HTERT RPE-1 (cell line): ENCODE measurements around the gene SUGP1.
"Not testable (repeated sequence)": the region's sequence is repeated elsewhere in the genome, so short reads cannot be mapped to it uniquely, and the experiment has no call there.

ENCODE experiments used
- in situ Hi-C: fragments of 300-500 bp; cut with MboI; formaldehyde crosslinking; loops from 4 replicates; pipeline ENCODE4 v1.14.3; 2020; ENCODE audit warnings: low sequenced_read_pairs

Gene SUGP1

GRCh38 chr19:19268453-19269385 lies 51.6 kb downstream of the SUGP1 start:
- in situ Hi-C loops, result no loop called here

DNA sequence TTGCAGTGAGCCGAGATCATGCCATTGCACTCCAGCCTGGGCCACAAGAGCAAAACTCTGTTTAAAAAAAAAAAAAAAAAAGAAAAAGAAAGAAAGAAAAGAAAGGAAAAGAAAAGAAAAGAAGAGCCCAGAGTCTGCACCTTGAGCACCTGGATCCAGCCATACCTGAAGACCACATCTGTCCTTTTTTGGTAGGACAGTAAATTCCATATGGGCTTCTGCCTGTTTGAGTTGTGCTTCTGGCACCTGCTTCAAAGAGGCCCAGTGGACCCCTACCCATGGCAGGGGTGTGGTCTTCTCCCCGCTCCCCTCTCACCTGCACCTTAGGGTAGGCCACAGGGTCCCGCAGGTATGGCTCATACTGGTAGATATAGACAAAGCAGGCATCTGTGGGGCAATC lies 53.0 kb downstream of the SUGP1 start:
- in situ Hi-C loops, result no loop called here

GRCh38 chr19:19263886-19264487 lies 56.3 kb downstream of the SUGP1 start:
- in situ Hi-C loops, result no loop called here

DNA sequence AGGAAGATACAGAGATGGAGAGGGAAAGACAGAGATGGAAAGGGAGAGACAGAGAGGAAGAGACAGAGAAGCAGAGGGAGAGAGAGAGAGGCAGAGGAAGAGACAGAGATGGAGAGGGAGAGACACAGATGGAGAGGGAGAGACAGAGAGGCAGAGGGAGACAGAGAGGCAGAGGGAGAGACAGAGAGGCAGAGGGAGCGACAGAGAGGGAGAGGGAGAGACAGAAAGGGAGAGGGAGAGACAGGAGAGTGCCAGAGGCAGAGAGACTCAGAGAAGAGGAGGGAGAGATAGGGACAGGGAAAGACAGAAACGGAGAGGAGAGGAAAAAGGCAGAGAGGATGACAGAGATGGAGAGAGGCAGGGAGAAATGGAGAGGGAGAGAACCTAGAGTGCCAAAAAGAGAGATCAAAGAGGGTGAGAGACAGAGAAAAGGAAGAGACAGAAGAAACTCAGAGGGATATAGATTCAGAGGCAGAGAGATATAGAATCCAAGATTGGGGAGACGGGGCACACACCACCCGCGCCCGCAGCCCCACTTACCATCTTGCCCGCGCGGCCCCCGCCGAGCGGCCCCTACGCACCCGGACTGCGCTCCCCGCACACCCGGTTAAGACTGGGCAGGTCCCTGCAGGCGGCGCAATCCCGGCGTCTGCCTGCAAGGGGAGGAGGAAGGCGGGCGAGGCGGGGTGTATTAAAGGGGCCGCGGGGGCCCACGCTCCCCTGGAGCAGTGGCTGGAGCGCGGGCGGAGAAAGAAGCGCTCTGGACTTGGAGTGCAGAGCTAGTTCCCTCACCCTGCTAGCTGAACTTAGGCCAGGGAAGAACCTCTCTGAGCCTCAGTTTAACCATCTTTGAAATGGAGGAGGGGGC lies 57.9 kb downstream of the SUGP1 start:
- in situ Hi-C loops, result no loop called here

DNA sequence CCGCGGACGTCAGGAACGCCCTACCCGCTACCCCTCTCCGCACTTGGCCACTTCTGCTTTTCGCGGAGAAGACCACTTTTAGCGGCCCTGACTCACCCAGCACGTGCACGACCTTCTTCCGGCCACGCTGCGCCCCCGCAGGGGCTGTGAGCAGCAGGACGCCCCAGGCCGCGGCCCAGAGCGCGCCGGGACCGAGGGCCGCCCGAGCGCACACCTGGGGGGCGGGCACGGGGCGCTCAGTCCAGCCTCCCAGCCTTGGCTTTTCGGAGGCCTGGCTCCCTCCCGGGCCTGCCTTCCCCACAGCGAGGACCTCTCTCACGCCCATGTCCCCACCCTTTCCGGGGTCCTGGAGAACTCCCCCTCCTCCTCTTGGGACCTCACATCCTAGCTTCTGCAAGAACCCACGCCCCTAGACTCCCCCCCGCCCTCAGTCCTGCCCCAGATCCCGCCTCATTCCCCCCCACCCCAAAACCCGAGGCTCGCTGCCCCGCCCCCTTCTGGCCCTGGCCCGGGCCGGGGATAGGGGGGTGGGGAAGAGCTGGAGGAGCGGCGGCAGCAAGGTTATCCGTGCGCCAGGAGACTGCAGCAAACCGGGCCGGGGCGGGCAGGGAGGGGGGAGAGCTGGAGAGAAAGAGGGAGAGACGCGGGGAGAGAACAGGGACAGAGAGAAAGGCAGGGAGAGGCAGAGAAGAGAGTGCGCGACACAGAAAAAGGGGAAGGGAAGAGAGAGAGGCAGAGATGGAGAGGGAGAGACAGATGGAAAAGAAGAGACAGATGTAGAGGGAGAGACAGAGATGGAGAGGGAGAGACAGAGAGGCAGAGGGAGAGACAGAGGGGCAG lies 58.7 kb downstream of the SUGP1 start:
- in situ Hi-C loops, result no loop called here

DNA sequence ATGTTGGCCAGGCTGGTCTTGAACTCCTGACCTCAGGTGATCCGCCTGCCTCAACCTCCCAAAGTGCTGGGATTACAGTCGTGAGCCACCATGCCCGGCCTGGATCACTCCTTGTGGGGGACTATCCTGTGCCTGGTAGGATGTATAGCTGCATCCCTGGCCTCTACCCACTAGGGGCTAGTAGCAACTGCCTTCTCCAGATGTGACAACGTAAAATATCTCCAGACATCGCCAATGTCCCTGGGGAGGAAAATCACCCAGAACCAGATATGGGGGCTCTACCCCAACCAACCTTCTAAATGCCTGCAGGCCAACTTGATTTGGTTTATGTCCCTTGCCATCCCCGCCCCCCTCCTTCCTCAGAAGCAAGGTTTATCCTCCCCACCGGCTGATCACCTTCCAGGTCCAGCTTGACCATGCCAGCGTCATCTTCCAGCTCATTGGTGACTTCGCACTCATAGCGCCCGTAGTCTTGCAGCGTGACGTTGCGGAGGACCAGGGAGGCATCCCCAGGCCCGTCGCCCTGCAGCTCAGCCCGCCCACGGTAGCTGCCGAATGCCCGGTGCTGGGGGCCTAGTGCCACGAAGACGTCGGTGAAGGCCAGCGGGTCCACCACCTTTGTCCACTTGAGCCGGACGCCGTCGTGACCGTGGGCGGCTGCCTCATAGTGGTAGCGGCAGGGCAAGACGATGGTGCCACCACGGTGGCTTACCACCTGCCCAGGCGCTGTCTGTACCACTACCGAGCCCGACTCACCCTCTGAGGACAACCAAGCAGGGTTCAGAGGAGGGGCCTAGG lies 59.7 kb downstream of the SUGP1 start:
- in situ Hi-C loops, result no loop called here

GRCh38 chr19:19259741-19260140 lies 60.6 kb downstream of the SUGP1 start:
- in situ Hi-C loops, result no loop called here

DNA sequence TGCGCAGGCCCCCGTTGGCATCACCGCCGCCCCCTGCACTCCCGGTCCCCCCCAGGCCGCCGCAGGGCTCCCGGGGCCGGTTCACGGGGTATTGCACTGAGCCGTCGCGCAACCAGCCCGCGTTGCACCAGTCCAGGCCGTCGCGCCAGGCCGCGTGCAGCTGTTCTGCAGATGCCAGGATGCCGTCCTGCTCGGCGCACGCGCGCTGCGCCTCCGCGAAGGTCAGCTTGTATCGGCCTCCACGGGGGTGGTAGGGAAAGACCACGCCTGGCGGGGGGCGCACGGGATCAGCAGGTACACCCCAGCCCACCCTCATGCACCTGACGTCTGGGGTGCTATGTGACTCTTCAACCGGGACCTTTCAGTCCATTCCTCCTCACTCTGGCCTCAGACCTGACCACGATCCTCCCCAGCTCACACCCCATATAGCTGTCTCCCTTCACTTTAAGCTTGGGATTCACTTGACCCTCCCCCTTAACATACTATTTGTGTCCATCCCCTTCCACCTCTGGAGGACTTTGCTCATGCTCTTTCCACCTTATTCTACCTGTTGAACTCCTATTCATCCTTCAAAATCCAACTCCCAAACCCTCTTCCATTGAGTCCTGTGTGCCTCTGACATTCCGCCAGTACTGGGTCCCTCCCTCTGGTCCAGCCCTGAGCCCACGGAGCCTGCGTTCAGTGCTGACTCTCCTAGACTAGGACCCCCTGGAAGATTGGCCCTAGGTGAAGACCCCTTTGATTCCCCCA lies 61.5 kb downstream of the SUGP1 start:
- in situ Hi-C loops, result no loop called here

DNA sequence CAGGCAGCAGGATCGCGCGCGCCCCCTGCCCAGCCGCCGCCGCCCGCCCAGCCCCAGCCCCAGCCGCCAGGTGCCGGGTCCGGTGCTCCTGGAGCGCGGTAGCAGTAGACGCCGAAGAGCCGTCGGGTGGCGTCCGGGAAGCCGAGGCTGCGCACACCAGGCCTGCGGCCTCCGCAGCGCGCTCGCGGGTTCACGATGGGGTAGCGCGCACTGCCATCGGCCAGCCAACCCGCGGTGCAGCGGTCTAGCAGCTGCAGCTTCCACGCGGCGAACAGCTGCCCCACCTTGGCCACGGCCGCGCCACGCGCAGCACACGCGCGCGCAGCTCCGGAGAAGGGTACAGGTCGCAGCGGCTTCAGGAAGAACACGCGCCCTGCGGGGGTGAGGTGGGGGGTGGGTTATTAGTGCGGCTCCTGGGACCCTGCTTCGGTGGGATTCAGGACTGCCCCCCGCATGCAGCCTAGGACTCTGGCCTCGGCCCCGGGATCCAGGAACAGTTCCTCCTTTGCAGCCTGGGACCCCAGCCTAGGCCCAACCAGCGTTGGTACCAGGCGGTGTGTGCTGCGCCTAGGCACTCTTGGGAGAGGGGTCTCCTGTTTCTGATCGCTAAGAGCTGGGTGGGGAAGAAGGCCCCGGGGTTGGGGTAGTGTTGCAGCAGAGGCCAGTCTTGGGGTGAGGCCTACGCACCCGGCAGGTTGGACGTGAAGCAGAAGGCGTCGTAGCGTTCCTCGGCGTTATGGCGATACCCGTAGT lies 62.3 kb downstream of the SUGP1 start:
- in situ Hi-C loops, result no loop called here

GRCh38 chr19:19257137-19257536 lies 63.2 kb downstream of the SUGP1 start:
- in situ Hi-C loops, result no loop called here

DNA sequence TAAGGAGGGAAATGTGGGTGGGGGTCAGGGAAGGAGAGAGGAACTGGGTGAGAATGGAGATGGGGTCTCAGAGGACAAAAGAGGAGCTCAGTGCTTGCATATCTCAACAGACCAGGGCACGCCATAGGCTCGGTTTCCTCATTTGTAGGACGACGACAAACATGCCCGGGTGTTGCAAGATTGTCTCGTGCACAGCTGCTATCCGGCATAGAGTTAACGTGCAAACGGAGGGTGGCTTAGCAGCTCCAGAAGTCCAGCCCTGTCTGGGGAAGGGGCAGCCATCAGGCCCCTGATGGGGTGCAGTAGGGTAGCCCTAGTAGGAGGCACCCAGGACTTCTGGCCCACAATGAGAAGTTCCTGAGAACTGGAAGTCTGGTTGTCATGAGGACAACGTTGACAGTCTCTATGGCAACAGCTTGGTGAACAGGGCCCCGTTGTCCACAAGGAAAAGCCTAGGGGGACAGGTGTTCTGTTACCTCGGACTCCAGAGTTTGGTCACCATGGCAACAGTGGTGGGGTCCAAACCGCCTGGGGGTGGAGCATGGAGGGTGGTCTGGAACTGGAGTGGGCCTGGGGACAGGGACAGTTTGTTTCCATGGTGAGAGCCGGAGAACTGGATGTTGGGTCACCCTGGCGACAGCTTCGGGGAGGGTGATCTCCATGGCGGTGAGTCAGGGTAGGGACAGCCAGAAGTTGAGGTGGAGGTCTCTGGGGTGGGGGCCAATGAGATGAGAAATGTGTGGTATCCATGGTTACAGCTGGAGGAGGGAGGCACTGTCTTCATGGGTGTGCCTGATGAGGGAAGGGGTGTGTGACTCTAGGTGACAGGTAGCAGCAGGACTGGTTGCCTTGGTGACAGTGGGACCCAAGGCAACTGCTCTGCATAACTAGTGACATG lies 64.0 kb downstream of the SUGP1 start:
- in situ Hi-C loops, result no loop called here

GRCh38 chr19:19253409-19253808 lies 66.9 kb downstream of the SUGP1 start:
- in situ Hi-C loops, result not testable (repeated sequence)

- in situ Hi-C loops, result no loop called here
Measured at GRCh38 chr19:19250196-19250801, 70.0 kb downstream of the SUGP1 start.

DNA sequence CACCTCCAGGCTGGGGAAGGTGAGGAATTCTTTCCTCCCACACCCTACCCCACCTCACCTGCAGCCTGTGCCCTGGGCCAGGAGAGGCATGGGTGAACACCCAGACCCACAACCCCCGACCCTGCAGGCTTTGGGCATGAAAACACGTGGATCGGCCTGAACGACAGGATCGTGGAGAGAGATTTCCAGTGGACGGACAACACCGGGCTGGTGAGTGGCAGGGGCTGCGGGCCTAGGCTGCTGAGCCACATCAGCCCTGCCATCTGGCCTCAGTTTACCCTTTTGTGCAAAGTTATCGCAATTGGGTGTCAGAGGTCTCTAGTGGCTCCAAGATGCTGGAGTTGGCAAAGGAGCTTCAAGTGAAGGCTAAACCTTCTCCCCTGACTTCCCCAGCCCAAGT lies 79.8 kb downstream of the SUGP1 start:
- in situ Hi-C loops, result no loop called here

- in situ Hi-C loops, result no loop called here
Measured at GRCh38 chr19:19239675-19240074, 80.6 kb downstream of the SUGP1 start.

- in situ Hi-C loops, result no loop called here
Measured at GRCh38 chr19:19238126-19238894, 82.0 kb downstream of the SUGP1 start.
